NCI-H146 treated with DMSO at 0.1 percent for 48 hours (cell line): ENCODE data around the gene UROS.

Experiments
- DNase-seq: peaks from one replicate; lab custom pipeline; 2025; ENCODE audit not compliant: unreplicated experiment; lab: John Stamatoyannopoulos, UW

UROS gene

DNA sequence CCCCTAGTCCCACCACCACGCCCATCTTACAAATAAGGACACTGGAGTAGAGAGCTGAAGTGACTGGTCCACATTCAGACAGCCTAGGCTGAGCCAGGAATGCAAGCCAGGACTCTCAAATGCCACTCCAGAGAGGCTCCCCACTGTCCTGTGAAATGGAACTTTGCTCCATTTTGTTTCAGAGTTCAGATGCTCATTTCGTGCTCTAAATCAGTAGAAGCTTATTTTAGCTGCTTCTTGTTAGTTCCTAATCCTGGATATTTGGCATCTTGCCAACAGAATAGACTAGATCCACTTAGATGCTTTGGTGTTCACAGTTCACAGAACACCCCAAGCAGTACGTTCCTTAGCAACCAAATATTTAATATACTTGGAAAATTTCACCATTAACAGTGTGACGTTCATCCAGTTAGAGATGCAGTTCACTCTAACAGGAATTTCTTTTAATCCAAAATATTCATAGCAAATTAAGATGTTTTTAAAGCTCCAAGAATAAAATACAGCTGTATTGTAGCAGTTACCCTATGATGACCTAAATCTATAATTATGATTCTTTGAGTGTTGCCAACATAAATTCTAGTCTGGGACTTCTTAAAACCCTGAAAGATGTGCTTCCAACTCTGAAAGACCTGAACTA, 54.7 kb downstream of the UROS start:
- no peak for DNase-seq

DNA sequence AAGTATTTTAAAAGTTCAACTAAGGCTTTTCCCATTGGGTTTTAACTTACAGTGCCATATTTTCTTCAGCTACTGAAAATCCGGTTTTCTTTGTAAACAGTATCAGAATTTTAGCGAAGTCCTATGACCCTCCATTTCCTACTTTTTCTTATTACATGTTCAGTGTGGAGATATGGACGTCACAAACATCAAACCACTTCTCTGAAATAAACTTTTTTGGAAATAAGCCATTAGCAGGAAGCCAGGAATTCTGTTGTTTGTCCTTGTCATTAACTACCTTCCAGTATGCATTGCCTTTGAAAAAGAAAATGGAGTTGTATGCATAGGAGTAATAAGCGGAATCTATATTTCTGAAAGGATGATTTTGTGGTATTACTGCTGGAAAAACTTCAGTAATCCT, 56.5 kb downstream of the UROS start:
- no peak for DNase-seq

DNA sequence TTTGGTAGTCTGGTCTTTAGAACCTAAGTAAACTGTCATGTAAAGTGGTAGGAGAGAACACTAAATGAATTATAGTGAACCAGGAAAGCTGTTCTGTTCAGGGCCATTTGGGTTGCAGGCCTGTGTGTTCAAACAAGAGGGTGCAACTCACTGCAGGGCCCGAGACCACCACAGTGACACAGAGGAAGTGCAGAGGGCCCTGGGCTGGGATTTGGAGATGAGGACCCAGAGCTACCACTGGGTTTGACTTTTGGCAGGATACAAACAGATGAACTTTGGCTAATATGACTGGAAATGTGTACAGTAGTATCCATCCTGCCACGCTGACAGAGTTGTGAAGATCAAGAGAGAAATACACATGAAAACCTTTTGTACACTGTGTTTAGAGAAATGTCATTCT, 57.2 kb downstream of the UROS start:
- no peak for DNase-seq

DNA sequence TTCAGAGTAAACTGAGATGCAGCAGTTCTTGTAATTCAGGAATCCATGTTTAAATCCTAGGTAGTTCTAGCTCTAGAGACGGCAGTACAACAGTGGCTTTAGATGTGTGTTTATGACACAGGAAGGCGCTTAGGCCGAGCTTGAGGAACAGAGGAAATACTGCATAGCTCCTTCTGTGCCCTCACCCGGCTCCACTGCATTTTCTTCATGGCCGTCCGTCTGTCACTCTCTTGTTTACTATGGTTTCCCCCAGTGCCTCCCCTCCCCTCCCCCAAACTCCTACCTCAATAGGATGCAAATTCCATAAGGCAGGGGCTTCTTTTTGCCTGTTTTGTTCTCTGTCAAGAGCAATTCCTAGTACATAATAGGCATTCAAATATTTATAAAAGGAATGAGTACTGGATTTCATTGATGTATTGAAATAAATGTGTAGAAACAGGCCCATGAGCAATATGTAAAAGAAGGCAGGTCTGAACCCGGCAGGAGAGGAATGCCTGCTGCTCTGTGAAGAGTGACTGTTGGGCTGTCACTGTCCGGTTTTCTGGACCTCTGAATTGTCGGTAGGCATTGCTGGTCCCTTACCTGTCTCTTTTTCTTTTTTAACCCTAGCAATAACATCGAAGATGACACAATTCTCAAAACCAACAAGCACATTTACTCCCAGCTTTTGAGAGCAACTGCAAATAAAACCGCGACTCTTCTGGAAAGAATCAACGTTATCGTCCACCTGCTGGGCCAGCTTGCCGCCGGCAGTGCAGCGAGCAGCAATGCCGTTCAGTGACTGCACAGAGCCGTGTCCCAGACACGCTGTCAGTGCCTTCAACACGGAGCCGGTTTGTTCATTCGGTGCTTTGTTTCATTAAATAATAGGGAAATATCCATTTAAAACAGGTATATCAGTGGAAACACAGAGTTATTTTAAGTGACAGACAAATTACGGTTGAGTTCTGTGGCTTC, 60.1 kb downstream of the UROS start:
- no peak for DNase-seq

DNA sequence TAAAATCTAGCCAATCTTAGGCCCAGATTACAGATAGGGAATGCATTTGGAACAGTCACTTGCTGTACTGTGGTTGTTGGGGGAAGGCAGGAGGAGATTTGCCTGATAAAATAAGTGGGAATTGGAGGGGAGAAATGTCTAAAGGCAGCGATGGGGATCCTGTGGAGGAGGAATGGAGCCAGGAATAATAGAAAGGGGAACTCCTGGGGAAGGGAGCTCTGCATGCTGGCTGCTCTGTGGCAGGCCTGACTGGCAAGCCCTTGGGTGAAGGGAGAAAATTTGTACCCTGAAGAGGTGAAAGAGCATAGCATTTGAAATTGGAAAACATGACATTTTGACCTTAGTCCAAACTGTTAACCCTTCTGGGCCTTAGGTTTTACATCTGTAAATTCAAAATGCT, 61.1 kb downstream of the UROS start:
- DNase-seq: no peak

DNA sequence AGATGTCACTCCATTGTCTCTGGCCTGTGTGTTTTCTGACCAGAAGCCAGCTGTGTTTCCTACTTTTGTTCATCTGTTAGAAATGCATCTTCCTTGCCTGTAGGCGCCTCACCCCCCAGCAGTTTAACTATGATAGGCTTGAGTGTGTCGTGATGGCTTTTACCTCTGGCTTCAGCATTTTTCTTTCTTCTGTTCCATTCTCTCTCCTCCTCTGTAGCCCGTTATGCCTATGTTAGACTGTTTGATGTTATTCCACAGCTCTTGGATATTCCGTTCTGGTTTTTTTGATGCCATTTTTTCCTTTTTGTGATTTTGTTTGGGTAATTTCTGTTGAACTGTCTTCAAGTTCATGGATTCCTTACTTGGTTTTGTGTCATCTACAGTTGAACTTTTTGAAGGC, 65.3 kb downstream of the UROS start:
- DNase-seq: no peak

DNA sequence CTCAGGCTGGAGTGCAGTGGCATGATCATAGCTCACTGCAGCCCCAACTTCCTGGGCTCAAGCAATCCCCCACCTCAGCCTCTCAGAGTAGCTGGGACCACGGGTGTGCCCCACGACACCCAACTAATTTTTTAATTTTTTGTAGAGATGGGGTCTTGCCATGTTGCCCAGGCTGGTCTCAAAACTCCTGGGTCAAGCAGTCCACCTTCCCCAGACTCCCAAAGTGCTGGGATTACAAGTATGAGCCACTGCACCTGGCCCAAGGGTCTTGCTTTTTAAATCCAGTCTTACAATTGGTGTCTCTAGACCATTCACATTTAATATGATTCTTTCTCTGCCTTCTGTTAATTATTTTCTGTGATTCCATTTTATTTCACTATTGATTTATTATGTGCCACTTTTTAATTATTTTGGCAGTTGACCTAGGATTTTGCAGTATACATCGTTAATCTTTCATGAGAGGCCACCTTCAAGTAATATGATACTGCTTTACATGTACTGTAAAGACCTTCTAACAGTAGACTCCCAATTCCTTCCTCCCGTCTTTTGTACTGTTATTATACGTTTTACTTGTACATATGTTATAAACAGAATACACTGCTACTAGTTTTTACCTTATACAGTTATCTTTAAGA, 66.1 kb downstream of the UROS start:
- no peak for DNase-seq

DNA sequence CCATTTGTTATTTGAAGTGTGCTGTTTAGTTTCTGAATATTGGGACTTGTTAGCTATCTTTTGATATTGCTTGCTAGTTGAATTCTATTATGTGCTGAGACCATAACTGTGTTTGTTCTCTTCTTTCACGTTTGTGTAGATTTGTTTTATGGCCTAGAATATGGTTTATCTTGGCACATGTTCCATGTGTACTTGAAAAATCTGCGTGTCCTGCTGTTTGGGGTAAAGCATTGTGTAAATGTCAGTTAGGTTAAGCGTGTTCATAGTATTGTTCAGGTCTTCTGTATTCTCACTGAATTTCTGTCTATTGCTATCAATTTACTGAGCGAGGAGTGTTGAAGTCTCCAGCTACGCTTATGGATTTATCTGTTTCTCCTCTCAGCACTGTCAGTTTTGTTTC, 66.9 kb downstream of the UROS start:
- no peak for DNase-seq

DNA sequence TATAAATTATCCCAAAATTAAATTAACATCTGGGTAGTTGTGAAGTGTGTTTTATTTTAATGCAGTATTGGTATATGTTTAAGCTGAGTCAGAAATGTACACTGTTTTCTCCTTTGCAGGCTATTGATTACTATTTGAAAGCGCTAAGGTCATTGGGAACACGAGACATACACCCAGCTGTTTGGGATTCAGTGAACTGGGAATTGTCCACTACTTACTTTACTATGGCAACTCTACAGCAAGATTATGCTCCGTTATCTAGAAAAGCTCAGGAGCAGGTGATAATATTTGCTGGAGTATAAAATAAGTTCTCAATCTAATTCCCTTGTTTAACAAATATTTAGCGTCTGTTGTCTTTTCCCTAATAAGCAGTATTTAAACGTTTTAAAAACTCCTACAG, 75.6 kb downstream of the UROS start:
- no peak for DNase-seq

DNA sequence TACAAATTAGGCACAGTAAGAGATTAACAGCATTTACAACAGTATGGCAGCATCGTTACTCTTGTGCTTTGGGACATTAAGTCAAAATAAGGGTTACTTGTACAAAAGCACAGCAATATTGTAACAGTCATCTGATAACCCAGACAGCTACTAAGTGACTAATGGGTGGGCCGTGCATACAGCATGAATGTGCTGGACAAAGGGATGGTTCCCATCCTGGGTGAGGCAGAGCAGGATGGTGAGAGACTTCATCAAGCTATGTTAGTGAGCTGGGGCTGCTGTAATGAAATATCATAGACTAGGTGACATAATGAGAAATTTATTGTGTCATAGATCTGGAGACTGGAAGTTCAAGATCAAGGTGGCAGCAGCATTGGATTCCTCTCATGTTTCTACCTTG, 78.1 kb downstream of the UROS start:
- DNase-seq: no peak

DNA sequence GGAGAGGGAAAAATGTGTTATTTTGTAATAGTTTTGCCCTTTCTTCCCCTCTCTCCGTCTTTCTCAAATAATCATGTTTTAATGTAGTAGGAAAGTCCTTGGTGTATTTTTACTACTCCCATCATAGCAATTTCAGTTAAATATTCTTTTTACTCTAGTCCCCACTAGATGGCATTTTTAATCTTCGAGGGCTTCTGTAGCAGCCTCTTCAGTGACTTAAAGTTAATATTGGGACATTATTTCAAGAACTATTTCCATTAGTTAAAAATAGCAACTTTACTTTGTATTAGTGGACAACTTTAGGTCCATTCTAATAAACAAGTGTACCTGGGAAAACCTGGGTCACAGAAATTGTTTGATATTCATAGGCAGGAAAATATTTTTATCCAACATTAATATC, 80.6 kb downstream of the UROS start:
- no peak for DNase-seq

DNA sequence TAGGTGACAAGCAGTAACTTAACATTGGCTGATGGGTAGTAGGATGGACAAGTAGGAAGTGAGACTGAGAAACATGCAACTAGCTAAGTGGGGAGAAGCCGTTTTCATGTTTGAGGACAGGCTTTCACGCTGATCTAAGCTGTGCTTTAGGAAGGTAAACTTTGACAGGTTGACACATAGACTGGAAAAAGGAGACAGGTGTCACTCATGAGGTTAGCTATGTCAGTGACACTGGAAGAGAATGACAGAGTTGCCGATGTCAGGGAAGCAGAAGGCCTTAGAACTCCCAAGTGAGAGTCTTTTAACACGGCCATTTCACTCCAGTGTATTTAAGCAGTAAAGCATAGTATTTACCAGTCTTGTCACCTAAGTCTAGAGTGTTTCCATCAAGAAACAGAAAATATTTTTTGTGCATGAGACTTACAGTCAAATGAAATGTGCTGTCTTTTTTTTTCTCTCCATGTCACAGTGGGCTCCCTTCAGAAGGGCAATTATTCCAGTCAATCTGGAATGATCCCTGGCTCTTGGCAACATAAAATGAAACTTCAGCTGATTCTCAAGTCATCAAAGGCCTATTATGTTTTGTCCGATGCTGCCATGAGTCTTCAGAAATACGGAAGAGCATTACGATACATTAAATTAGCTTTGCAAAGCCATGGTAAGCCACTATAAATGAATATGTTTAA, 82.9 kb downstream of the UROS start:
- no peak for DNase-seq
